ENCODE measurements around the gene CAPN5.

DNA sequence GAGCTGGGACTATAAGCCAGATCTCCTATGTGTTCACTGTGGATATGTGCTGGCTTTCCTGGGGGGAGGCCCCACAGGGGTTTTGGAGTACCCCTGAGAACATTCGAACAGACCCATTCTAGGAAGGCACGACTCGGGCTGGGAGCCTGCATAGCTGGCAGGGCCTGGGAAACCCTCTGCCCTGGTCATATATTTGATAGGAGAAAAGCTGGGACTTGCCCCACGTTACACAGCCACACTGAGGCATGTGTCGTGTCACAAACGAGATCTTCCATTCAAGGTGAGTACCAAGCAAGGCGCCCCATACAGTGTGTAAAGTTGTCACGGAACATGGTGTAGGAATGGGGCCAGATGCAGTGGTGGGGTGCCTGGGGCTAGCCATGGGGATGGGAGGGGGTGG is 72.4 kb downstream of the CAPN5 start:
- TF ChIP-seq, protein P1, sequence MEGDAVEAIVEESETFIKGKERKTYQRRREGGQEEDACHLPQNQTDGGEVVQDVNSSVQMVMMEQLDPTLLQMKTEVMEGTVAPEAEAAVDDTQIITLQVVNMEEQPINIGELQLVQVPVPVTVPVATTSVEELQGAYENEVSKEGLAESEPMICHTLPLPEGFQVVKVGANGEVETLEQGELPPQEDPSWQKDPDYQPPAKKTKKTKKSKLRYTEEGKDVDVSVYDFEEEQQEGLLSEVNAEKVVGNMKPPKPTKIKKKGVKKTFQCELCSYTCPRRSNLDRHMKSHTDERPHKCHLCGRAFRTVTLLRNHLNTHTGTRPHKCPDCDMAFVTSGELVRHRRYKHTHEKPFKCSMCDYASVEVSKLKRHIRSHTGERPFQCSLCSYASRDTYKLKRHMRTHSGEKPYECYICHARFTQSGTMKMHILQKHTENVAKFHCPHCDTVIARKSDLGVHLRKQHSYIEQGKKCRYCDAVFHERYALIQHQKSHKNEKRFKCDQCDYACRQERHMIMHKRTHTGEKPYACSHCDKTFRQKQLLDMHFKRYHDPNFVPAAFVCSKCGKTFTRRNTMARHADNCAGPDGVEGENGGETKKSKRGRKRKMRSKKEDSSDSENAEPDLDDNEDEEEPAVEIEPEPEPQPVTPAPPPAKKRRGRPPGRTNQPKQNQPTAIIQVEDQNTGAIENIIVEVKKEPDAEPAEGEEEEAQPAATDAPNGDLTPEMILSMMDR (IDR thresholded peaks at IDR 0.05), result no peak
- TF ChIP-seq EZH2phosphoT487 (IDR thresholded peaks at IDR 0.05), result no peak

All from neural progenitor cell (in vitro differentiated cells).